Measurements from ENCODE around the gene FAM47A. TPM values are rescaled to one million over a fixed set of nuclear protein-coding genes. Genes with fewer than 3 reads are reported as not detected.

FAM47A gene
- total RNA-seq, result not detected in 2 replicates

DNA sequence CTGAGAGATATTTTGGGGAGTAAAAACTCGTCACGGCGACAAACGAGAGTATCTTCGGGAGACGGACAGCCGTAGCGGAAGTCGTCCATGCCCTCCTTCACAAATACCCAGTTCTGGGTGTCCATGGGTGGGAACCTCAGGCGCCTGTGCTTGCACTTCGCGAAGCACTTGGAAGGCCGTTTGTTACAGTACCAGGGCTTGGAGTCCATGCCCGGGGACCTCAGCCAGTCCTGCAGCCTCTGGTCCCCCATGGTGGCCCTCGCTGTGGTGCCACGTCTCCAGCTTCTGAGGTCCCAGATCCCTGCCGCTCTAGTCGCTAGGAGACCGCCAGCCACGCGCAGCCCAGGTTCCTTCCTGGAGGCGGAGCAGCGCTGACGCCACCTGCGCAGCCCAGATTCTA is at the start of gene FAM47A:
Gene FAM47A, minus strand, starts transcription at position 287 of the 400 bp plus-strand sequence. Its CDS starts 36 bp downstream, at position 251.
- DNase-seq (ENCODE audit: low read depth), result no peak

- DNase-seq (ENCODE audit: low read depth), result no peak
These were observed 15.2 kb upstream of the FAM47A start for GRCh38 chrX:34147345-34147744.

GRCh38 chrX:34146906-34147305 is 14.8 kb upstream of the FAM47A start:
- DNase-seq (ENCODE audit: low read depth), result no peak

DNA sequence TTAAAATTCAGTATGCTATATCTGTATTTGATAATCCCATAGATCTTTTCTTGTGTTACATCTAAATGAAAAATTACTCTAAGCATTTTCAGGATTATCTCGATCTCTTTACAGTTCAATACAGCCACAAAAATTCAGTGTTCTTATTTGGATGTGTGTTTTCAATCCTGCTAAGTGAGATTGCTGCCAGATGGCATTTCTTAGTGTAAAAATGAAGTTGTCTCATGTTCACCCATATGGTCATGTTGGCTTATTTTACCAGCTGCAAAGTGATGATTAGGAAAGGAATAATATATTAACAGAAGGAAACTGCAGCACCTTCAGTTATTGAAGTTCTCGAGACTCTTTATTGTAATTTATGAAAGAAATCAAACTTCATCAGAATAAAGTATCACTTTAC is 12.1 kb upstream of the FAM47A start:
- no peak for DNase-seq (ENCODE audit: low read depth)

- DNase-seq (ENCODE audit: low read depth), result no peak
These were observed 8.7 kb upstream of the FAM47A start for GRCh38 chrX:34140816-34141215.

- no peak for DNase-seq (ENCODE audit: low read depth)
These were observed 952 bp downstream of the FAM47A start for GRCh38 chrX:34130980-34131744.

DNA sequence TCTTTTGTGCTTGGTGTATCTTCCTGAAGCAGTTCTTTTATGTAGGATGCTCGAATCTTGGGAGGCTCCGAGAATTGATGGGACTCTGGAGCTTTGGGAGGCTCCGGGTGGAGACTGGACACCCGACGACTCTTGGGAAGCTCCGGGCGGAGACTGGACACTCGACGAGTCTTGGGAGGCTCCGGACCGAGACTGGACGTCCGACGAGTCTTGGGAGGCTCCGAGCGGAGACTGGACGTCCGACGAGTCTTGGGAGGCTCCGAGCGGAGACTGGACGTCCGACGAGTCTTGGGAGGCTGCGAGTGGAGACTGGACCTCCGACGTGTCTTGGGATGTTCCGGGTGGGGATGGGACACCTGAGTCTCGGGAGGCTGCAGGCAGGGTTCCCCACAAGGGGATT is 1.6 kb downstream of the FAM47A start:
- DNase-seq (ENCODE audit: low read depth), result no peak

DNA sequence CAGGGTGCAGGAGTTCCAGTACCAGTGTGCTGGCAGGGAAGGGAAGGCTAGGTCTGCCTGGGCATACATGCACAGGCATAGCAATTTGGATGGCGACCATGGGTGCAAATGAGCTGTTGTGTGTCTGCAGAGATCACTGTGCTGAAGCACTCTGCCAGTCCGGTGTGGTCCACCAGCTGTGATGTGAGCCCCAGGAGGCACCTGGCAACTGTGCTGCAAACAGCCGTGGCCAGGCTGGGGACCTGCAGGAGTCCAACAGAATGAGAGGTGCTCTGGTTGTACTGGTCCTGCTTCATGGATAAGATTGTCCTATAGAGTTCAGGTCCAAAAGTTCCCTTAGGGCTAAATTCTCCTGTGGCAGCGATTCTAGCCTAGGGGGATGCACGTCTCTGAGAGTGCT is 6.1 kb downstream of the FAM47A start:
- no peak for DNase-seq (ENCODE audit: low read depth)

DNA sequence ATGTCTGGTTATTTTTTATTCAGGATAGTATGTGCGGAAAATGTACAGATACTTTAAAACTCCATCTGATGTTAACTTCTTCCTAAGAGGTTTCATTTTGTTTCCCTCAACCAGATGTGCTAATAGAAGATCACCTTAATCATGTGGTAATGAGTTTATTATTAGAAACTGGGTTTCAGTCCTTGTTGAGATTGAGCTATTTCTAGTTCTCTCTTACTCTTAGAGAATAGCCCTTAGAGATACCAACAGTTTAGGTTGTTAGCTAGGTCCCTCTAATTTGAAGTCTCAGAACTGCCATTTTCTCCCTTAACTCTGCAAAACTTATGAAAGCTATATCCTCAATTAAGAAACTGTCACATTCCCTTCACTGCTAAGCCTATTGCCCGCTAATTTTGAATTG is 13.0 kb downstream of the FAM47A start:
- no peak for DNase-seq (ENCODE audit: low read depth)

DNA sequence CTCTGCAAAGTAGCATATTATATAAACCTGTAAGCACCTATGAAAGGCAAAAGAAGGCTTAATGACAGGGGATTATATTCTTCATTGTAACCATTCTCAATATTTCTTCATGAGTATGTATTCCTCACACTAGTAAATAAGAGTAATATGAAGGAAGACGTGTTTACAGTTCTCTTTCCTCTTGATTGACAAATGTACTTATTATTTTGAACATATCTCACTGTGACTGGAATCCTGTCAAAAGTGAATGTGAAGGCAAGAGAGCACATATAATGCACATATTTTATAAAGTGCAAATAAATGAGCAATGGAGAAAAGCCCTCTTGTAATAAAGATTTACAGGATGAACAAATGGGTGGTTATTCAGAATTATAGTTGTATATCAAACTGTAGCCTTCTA is 19.7 kb downstream of the FAM47A start:
- no peak for DNase-seq (ENCODE audit: low read depth)

Data from renal cortical epithelial cell (primary cell).